K562 (cell line): ENCODE results near the gene ANP32B. TPM values are rescaled to one million over a fixed set of nuclear protein-coding genes. Genes with fewer than 3 reads are reported as not detected.
A peak's percentile ranks its signal among the peaks of the same experiment; 100 is the strongest.

Source experiments
- ATAC-seq: fragments of 200-7000 bp; cut with Tn5 transposase; 3 replicates; pipeline ENCODE4 v1.9.1; 2020; ENCODE audit warnings: moderate library complexity
- BruUV-seq: library from RNA; stranded (reverse); fragments of 400-500 nt; replicated peaks from 2 replicates; lab custom pipeline; 2021; lab: Mats Ljungman, UMichigan
- CTCF ChIA-PET: fragments of 300-600 bp; formaldehyde crosslinking; extraction: SDS; loops from one replicate; lab custom pipeline; 2021; ENCODE audit warnings: low intra/inter-chr PET ratio; lab: Yijun Ruan, JAX
- POLR2A ChIA-PET: fragments of 300-600, 350-650 bp; sonication (Branson Sonifier 250); formaldehyde crosslinking; extraction: SDS; loops from one replicate; lab custom pipeline; 2021; ENCODE audit warnings: antibody characterized with exemption, inconsistent platforms; lab: Yijun Ruan, JAX
- DNase-seq, 4 experiments: peaks; one replicate each; pipeline versions ENCODE4 v3.0.0 to v3.0.0-alpha.2; 2011 to 2018; ENCODE audit warnings: low spot score in 3 of 4, mixed read lengths in 3 of 4; ENCODE audit errors: extremely low read depth in 1 of 4
- FAIRE-seq: peaks from 2 replicates; lab custom pipeline; 2011; peaks lifted over from hg19 to GRCh38; lab: Jason Lieb, UNC
- H2AFZ ChIP-seq: 2 replicates; pipeline ENCODE4 v1.6.0; 2011; ENCODE audit warnings: low read depth, low read length, control low read depth, inconsistent platforms
- H3K27ac ChIP-seq: fragments of 200-600 bp; 3 replicates; pipeline ENCODE4 v1.8.0; 2011; ENCODE audit warnings: low read depth, mild to moderate bottlenecking, control low read depth, inconsistent platforms, low read length, moderate library complexity, mixed read lengths; ENCODE audit errors: extremely low read depth
- H3K27me3 ChIP-seq, 2 experiments: fragments of 300-600 bp in 1 of 2; 2 replicates in 1 of 2; 3 replicates in 1 of 2; pipeline versions ENCODE4 v1.6.0 to v1.8.0; 2011; ENCODE audit warnings: inconsistent platforms in 2 of 2, low read length in 2 of 2, mild to moderate bottlenecking in 1 of 2, mixed read lengths in 1 of 2, moderate library complexity in 1 of 2; ENCODE audit not compliant: control insufficient read depth in 2 of 2, insufficient read depth in 2 of 2
- H3K36me3 ChIP-seq: fragments of 300-600 bp; 3 replicates; pipeline ENCODE4 v1.8.0; 2011; ENCODE audit warnings: mild to moderate bottlenecking, low read length, inconsistent platforms; ENCODE audit not compliant: control insufficient read depth, insufficient read depth
- H3K4me1 ChIP-seq, 2 experiments: fragments of 200-600 bp in 1 of 2; replicated peaks in 1 of 2; 2 replicates in 1 of 2; 3 replicates in 1 of 2; pipeline versions ENCODE4 v1.5.1 to v1.8.0; 2011; ENCODE audit warnings: inconsistent platforms in 2 of 2, low read length in 2 of 2, mild to moderate bottlenecking in 1 of 2, mixed read lengths in 1 of 2, moderate library complexity in 1 of 2; ENCODE audit not compliant: control insufficient read depth in 2 of 2, insufficient read depth in 2 of 2
- H3K4me2 ChIP-seq: 2 replicates; pipeline ENCODE4 v1.6.1; 2011; ENCODE audit warnings: low read length, control low read depth, inconsistent platforms, mixed read lengths; ENCODE audit not compliant: insufficient read depth
- H3K4me3 ChIP-seq: fragments of 200-600 bp; sonication (generic), shearing (Covaris generic); 2 replicates; pipeline ENCODE4 v1.5.1; 2016; ENCODE audit warnings: control low read depth, inconsistent platforms
- H3K79me2 ChIP-seq: fragments of 200-600 bp; 3 replicates; pipeline ENCODE4 v1.8.0; 2011; ENCODE audit warnings: low read length, inconsistent platforms; ENCODE audit not compliant: control insufficient read depth, insufficient read depth
- H3K9ac ChIP-seq, 2 experiments: 2 replicates each; pipeline versions ENCODE4 v1.6.0 to v1.6.1; 2011; ENCODE audit warnings: low read depth in 2 of 2, low read length in 2 of 2, control low read depth in 1 of 2, inconsistent platforms in 1 of 2, mild to moderate bottlenecking in 1 of 2, mixed read lengths in 1 of 2; ENCODE audit not compliant: insufficient read depth in 1 of 2
- H3K9me1 ChIP-seq: one replicate; pipeline ENCODE4 v1.6.0; 2011; ENCODE audit warnings: inconsistent platforms, mild to moderate bottlenecking, low read length, moderate library complexity; ENCODE audit not compliant: control insufficient read depth, insufficient read depth
- H3K9me3 ChIP-seq: replicated peaks from 2 replicates; pipeline ENCODE4 v1.5.1; 2011; ENCODE audit warnings: low read depth, low read length, inconsistent platforms; ENCODE audit not compliant: control insufficient read depth, insufficient read depth
- H4K20me1 ChIP-seq: replicated peaks from 2 replicates; pipeline ENCODE4 v1.6.1; 2011; ENCODE audit warnings: low read length, inconsistent platforms, mixed read lengths; ENCODE audit not compliant: control insufficient read depth, insufficient read depth
- CREBBP ChIP-seq: IDR thresholded peaks from one replicate; pipeline ENCODE4 v1.6.1; 2012; ENCODE audit warnings: low read depth, mild to moderate bottlenecking, control low read depth, inconsistent platforms, low read length
- CSDE1 ChIP-seq, 2 experiments: fragments of 450-650 bp; IDR thresholded peaks; 2 replicates each; pipeline ENCODE4 v1.6.1; 2016; ENCODE audit warnings: mild to moderate bottlenecking in 1 of 2
- ELF2 ChIP-seq: fragments of 250-450 bp; sonication (Bioruptor Pico); IDR thresholded peaks from 2 replicates; pipeline ENCODE4 v1.5.0; 2021; ENCODE audit warnings: mild to moderate bottlenecking
- EP400 ChIP-seq: fragments of 450-650 bp; IDR thresholded peaks from 2 replicates; pipeline ENCODE4 v1.6.1; 2017; ENCODE audit warnings: antibody characterized with exemption, mild to moderate bottlenecking, moderate library complexity
- MTA2 ChIP-seq: fragments of 450-650 bp; IDR thresholded peaks from 2 replicates; pipeline ENCODE4 v1.6.1; 2016; ENCODE audit warnings: low read depth
- NCOA1 ChIP-seq: fragments of 450-650 bp; IDR thresholded peaks from 2 replicates; pipeline ENCODE4 v1.6.1; 2016; ENCODE audit warnings: low read depth
- NEUROD1 ChIP-seq: fragments of 150-350 bp; IDR thresholded peaks from 2 replicates; pipeline ENCODE4 v1.6.1; 2014; ENCODE audit warnings: borderline replicate concordance, low read length, low read depth; ENCODE audit not compliant: partially characterized antibody
- NONO ChIP-seq, 2 experiments: fragments of 200-400 bp in 1 of 2; fragments of 450-650 bp in 1 of 2; formaldehyde crosslinking in 1 of 2; IDR thresholded peaks; 2 replicates each; pipeline ENCODE4 v1.6.1; 2017; ENCODE audit warnings: low read depth in 2 of 2, mild to moderate bottlenecking in 2 of 2, moderate library complexity in 2 of 2, low read length in 1 of 2
- SIRT6 ChIP-seq: IDR thresholded peaks from one replicate; pipeline ENCODE4 v1.6.1; 2012; ENCODE audit warnings: low read depth, mild to moderate bottlenecking, control low read depth, inconsistent platforms, low read length, moderate library complexity
- TBP ChIP-seq: optimal IDR thresholded peaks from 2 replicates; pipeline ENCODE3; 2011; ENCODE audit warnings: low read depth, low read length, improper control_type of control experiment
- TRIM24 ChIP-seq, 2 experiments: fragments of 450-650 bp; IDR thresholded peaks; 2 replicates each; pipeline ENCODE4 v1.6.1; 2016
- VEZF1 ChIP-seq: fragments of 200-800 bp; sonication (Bioruptor generic); IDR thresholded peaks from 2 replicates; pipeline ENCODE4 v1.6.1; 2017; ENCODE audit warnings: missing genetic modification characterization, missing compliant biosample characterization
- XRCC4 ChIP-seq: IDR thresholded peaks from one replicate; pipeline ENCODE4 v1.6.1; 2011; ENCODE audit not compliant: insufficient read depth, insufficient read length; ENCODE audit errors: extremely low read depth
- ZBTB2 ChIP-seq: fragments of 450-650 bp; IDR thresholded peaks from 2 replicates; pipeline ENCODE4 v1.6.1; 2016; ENCODE audit warnings: antibody characterized with exemption
- ZNF277 ChIP-seq: fragments of 250-450 bp; sonication (Bioruptor Pico); IDR thresholded peaks from 2 replicates; pipeline ENCODE4 v1.8.0; 2022; ENCODE audit warnings: inconsistent platforms, mild to moderate bottlenecking, moderate library complexity, borderline replicate concordance
- ZSCAN29 ChIP-seq: fragments of 450-650 bp; IDR thresholded peaks from 2 replicates; pipeline ENCODE4 v1.6.1; 2017
- in situ Hi-C: fragments of 300-500 bp; cut with MboI; formaldehyde crosslinking; loops from 4 replicates; pipeline ENCODE4 v1.15.0; 2018; ENCODE audit warnings: inconsistent platforms, mixed read lengths
- intact Hi-C: fragments of 100-400 bp; cut with micrococcal nuclease; formaldehyde crosslinking; loops from 2 replicates; pipeline ENCODE4 v1.14.2; 2022
- polyA plus RNA-seq, 8 experiments: library from polyadenylated mRNA; depleted of rRNA in 4 of 8; stranded (reverse) in 5 of 8; unstranded in 3 of 8; fragments of >200 nt; fragmentation: Nextera tagmentation in 2 of 8; fragmentation: Illumina TruSeq in 1 of 8; extraction: Ambion mirVana in 2 of 8; extraction: Trizol in 1 of 8; gene quantifications; 2 replicates each; pipeline versions ENCODE4 v1.2.1 to v1.2.3, GENCODE V29; 2011 to 2014; ENCODE audit warnings: inconsistent platforms in 1 of 8, missing spikeins in 1 of 8
- total RNA-seq, 7 experiments: library from RNA; depleted of rRNA in 6 of 7; stranded (reverse); fragments of >200 nt in 6 of 7; fragmentation: Illumina TruSeq in 2 of 7; extraction: Trizol in 2 of 7; gene quantifications; 2 replicates each; pipeline versions ENCODE4 v1.2.1 to v1.2.3, GENCODE V29; 2011 to 2021; ENCODE audit warnings: low replicate concordance in 1 of 7
- TF ChIP-seq, protein P1 (sequence below): sonication (generic); formaldehyde crosslinking; IDR thresholded peaks from 2 replicates; pipeline ENCODE4 v1.8.1; 2023; ENCODE audit warnings: mild to moderate bottlenecking, missing genetic modification reagents

The ANP32B gene
- total and polyA plus RNA-seq, 9 of the 15 experiments (the other 6 are each of a cell fraction or from before 2014, with no cell fraction given): 68.9 to 815 (median 141) TPM

GRCh38 chr9:97943308-97943855, 39.8 kb upstream of the ANP32B start:
- ATAC-seq: peak; percentile 76
- Histone ChIP-seq H3K9me3 (no peaks in the 10 kb centered on the region), H3K4me1 (peaks cover 34 to 63% of the 10 kb centered on the region in 2 experiments; a peak in 4 of 5 replicates), H3K9ac (peak overlapping the region in 1 of 2 experiments; percentile 58; a peak in 3 of 4 replicates), H3K4me2 (peak overlapping the region; percentile 69), H3K9me1 (no peaks in the 10 kb centered on the region), H3K27ac (peak overlapping the region; percentile 79), H3K4me3 (no peak overlapping the region), H2AFZ (no peak overlapping the region), H3K27me3 (no peaks in the 10 kb centered on the region), H3K79me2 (peaks cover 39% of the 10 kb centered on the region), H4K20me1 (no peaks in the 10 kb centered on the region), H3K36me3 (no peaks in the 10 kb centered on the region)
- BruUV-seq: no TSS peak
- peak; percentile 73 to 92 (median 81) for DNase-seq
- FAIRE-seq: peak; percentile 85
- intact Hi-C loops (loop anchor here (2.0 to 5.0 kb wide), 2 partner anchors 39 to 239 kb away; partner anchors contain the start of gene ANP32B), in situ Hi-C loops (no loop called here)
- CTCF ChIA-PET: interaction anchor here (0.7 kb wide), 1 partner anchor 19 kb away, joined by 5 read pairs; no protein-coding TSS in a partner anchor
- POLR2A ChIA-PET: interaction anchor here (0.7 to 4.6 kb wide), 14 partner anchors 9 to 105 kb away, joined by 3 to 33 read pairs (median 4); partner anchors contain the start of gene TRMO
- peak; percentile 26 for TF ChIP-seq TBP
- TF ChIP-seq, protein P1, sequence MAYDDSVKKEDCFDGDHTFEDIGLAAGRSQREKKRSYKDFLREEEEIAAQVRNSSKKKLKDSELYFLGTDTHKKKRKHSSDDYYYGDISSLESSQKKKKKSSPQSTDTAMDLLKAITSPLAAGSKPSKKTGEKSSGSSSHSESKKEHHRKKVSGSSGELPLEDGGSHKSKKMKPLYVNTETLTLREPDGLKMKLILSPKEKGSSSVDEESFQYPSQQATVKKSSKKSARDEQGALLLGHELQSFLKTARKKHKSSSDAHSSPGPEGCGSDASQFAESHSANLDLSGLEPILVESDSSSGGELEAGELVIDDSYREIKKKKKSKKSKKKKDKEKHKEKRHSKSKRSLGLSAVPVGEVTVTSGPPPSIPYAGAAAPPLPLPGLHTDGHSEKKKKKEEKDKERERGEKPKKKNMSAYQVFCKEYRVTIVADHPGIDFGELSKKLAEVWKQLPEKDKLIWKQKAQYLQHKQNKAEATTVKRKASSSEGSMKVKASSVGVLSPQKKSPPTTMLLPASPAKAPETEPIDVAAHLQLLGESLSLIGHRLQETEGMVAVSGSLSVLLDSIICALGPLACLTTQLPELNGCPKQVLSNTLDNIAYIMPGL (CRISPR knock-in tag): no peak
- peak in 1 of 2 experiments; percentile 35; a peak in 1 of 4 replicates for TF ChIP-seq CSDE1 (IDR thresholded peaks at IDR 0.05)
- peak; percentile 85 to 90 for TF ChIP-seq TRIM24 (IDR thresholded peaks at IDR 0.05)
- 0 out of 2 replicates have a peak, but pooled peaks have one; percentile 15 for TF ChIP-seq ELF2 (CRISPR knock-in tag)
- TF ChIP-seq NONO (IDR thresholded peaks at IDR 0.05; ENCODE audit: low read depth in 2 of 2, low read length in 1 of 2): peak in 1 of 2 experiments; percentile 35; a peak in 1 of 4 replicates
- TF ChIP-seq CREBBP: no peak
- TF ChIP-seq EP400: peak; percentile 62
- TF ChIP-seq NEUROD1: peak; percentile 56
- TF ChIP-seq VEZF1: peak; percentile 66
- TF ChIP-seq MTA2: peak; percentile 96
- peak; percentile 83; the same call in 1 of the 2 replicates for TF ChIP-seq NCOA1
- no peak for TF ChIP-seq XRCC4
- no peak for TF ChIP-seq SIRT6
- TF ChIP-seq ZNF277: no peak
- TF ChIP-seq ZSCAN29: peak; percentile 36; the same call in 1 of the 2 replicates
- TF ChIP-seq ZBTB2: peak; percentile 69; the same call in 1 of the 2 replicates
